SK-N-SH treated with all-trans-retinoic acid at 6 μM for 48 hours (cell line): ENCODE measurements around the gene GPATCH2L.

Experiments
- ATAC-seq: fragments of 200-7000 bp; cut with Tn5 transposase; 3 replicates; pipeline ENCODE4 v1.9.1; 2020; ENCODE audit warnings: mild to moderate bottlenecking, moderate library complexity
- ARNTL ChIP-seq: fragments of 450-650 bp; formaldehyde crosslinking; IDR thresholded peaks from 2 replicates; pipeline ENCODE4 v1.5.0; 2020; ENCODE audit warnings: low read depth, mild to moderate bottlenecking, moderate library complexity, borderline replicate concordance
- BACH2 ChIP-seq: fragments of 250-450 bp; sonication (Bioruptor Pico); IDR thresholded peaks from 2 replicates; pipeline ENCODE4 v1.9.0; 2021; ENCODE audit warnings: mild to moderate bottlenecking, borderline replicate concordance
- CSDC2 ChIP-seq: fragments of 250-450 bp; sonication (Bioruptor Pico); IDR thresholded peaks from 2 replicates; pipeline ENCODE4 v1.5.0; 2020; ENCODE audit warnings: mild to moderate bottlenecking, moderate library complexity
- ESRRG ChIP-seq: fragments of 250-450 bp; sonication (Bioruptor Pico); IDR thresholded peaks from 2 replicates; pipeline ENCODE4 v1.6.1; 2021; ENCODE audit warnings: mild to moderate bottlenecking
- GLIS3 ChIP-seq: fragments of 250-450 bp; sonication (Bioruptor Pico); IDR thresholded peaks from 2 replicates; pipeline ENCODE4 v1.5.0; 2020; ENCODE audit warnings: mild to moderate bottlenecking, moderate library complexity
- ISL1 ChIP-seq: fragments of 250-450 bp; sonication (Bioruptor Pico); IDR thresholded peaks from 2 replicates; pipeline ENCODE4 v2.1.2; 2022; ENCODE audit warnings: mild to moderate bottlenecking, moderate library complexity
- OSR1 ChIP-seq: fragments of 250-450 bp; sonication (Bioruptor Pico); IDR thresholded peaks from 2 replicates; pipeline ENCODE4 v1.8.0; 2022; ENCODE audit warnings: moderate library complexity, mild to moderate bottlenecking, inconsistent platforms
- PPARA ChIP-seq: fragments of 250-450 bp; sonication (Bioruptor Pico); IDR thresholded peaks from 2 replicates; pipeline ENCODE4 v1.5.0; 2020; ENCODE audit warnings: mild to moderate bottlenecking, borderline replicate concordance
- RARB ChIP-seq: fragments of 250-450 bp; sonication (Bioruptor Pico); IDR thresholded peaks from 2 replicates; pipeline ENCODE4 v1.8.0; 2021; ENCODE audit warnings: mild to moderate bottlenecking, moderate library complexity
- SNAI2 ChIP-seq: fragments of 250-450 bp; sonication (Bioruptor Pico); IDR thresholded peaks from 2 replicates; pipeline ENCODE4 v1.5.0; 2020; ENCODE audit warnings: mild to moderate bottlenecking, moderate library complexity
- TCF4 ChIP-seq: fragments of 250-450 bp; sonication (Bioruptor Pico); IDR thresholded peaks from 2 replicates; pipeline ENCODE4 v1.8.0; 2021; ENCODE audit warnings: mild to moderate bottlenecking, moderate library complexity, borderline replicate concordance
- TOX ChIP-seq: fragments of 250-450 bp; sonication (Bioruptor Pico); IDR thresholded peaks from 2 replicates; pipeline ENCODE4 v1.8.0; 2021; ENCODE audit warnings: mild to moderate bottlenecking, moderate library complexity, borderline replicate concordance
- ZC3H10 ChIP-seq: fragments of 250-450 bp; sonication (Bioruptor Pico); IDR thresholded peaks from 2 replicates; pipeline ENCODE4 v1.5.1; 2021; ENCODE audit warnings: mild to moderate bottlenecking, moderate library complexity
- ZFP3 ChIP-seq: fragments of 250-450 bp; sonication (Bioruptor Pico); IDR thresholded peaks from 2 replicates; pipeline ENCODE4 v1.5.0; 2020; ENCODE audit warnings: mild to moderate bottlenecking, moderate library complexity
- ZFP30 ChIP-seq: fragments of 450-650 bp; formaldehyde crosslinking; IDR thresholded peaks from 2 replicates; pipeline ENCODE4 v1.5.0; 2022; ENCODE audit warnings: mild to moderate bottlenecking, moderate library complexity
- ZNF565 ChIP-seq: fragments of 450-650 bp; formaldehyde crosslinking; conservative IDR thresholded peaks from 2 replicates; pipeline ENCODE4 v1.5.0; 2020; ENCODE audit warnings: low read depth, mild to moderate bottlenecking, moderate library complexity
- ZNF70 ChIP-seq: fragments of 450-650 bp; formaldehyde crosslinking; IDR thresholded peaks from 2 replicates; pipeline ENCODE4 v1.5.0; 2020; ENCODE audit warnings: mild to moderate bottlenecking, moderate library complexity
- ZNF8 ChIP-seq: fragments of 450-650 bp; formaldehyde crosslinking; IDR thresholded peaks from 2 replicates; pipeline ENCODE4 v1.5.0; 2020; ENCODE audit warnings: mild to moderate bottlenecking, moderate library complexity
- TF ChIP-seq, protein P1 (sequence below): fragments of 250-450 bp; sonication (Bioruptor Pico); IDR thresholded peaks from 2 replicates; pipeline ENCODE4 v1.5.1; 2020; ENCODE audit warnings: low read depth, mild to moderate bottlenecking, moderate library complexity
- TF ChIP-seq, protein P2 (sequence below): fragments of 250-450 bp; sonication (Bioruptor Pico); IDR thresholded peaks from 2 replicates; pipeline ENCODE4 v1.5.0; 2020; ENCODE audit warnings: mild to moderate bottlenecking, moderate library complexity
- TF ChIP-seq, protein P3 (sequence below): fragments of 250-450 bp; sonication (Bioruptor Pico); IDR thresholded peaks from 2 replicates; pipeline ENCODE4 v1.8.0; 2021; ENCODE audit warnings: low read depth, mild to moderate bottlenecking, moderate library complexity, borderline replicate concordance

GPATCH2L gene

DNA sequence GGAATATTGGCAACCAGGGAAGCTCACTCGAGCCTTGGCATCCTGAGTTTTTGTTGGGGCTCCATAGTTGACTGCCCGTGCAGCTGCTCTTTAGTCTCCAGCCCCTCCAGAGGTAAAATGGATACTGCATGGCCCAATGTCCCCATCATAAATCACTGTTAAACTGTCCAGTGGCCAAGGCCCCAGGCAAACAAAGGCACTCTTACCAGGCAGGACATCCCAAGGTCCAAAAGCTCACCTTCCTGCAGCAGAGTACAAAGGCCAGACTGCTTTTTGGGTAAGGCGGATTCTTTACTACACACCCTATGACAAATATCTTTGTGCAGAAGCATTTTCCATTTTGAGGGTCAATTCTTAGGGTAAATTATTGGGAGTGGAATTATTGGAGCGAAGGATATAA is 81.1 kb downstream of the GPATCH2L start:
- TF ChIP-seq, protein P1, sequence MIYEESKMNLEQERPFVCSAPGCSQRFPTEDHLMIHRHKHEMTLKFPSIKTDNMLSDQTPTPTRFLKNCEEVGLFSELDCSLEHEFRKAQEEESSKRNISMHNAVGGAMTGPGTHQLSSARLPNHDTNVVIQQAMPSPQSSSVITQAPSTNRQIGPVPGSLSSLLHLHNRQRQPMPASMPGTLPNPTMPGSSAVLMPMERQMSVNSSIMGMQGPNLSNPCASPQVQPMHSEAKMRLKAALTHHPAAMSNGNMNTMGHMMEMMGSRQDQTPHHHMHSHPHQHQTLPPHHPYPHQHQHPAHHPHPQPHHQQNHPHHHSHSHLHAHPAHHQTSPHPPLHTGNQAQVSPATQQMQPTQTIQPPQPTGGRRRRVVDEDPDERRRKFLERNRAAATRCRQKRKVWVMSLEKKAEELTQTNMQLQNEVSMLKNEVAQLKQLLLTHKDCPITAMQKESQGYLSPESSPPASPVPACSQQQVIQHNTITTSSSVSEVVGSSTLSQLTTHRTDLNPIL (CRISPR knock-in tag): no peak
- TF ChIP-seq GLIS3 (CRISPR knock-in tag) (no peak), OSR1 (CRISPR knock-in tag) (no peak), ZNF70 (CRISPR knock-in tag) (no peak), CSDC2 (no peak), ZC3H10 (CRISPR knock-in tag) (no peak)
- ATAC-seq: no peak

DNA sequence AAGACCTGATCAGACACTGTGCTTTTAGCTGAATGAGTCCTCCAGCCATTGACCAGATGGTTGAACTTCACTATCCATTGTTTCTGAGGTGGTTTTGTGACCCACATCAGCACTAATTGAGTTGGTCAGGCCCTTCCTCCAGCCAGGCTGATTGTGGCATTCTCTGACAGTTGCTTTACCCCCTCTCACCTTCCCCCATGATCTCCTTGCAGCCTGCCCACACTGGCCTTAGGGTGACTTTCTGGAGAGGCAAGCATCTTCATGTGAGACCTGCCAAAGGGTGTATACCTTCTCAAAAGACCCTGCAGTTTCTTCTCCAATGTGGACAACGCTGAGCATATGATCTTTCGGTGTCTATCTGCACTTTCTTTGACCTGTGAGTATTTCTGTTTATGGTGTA is 83.9 kb downstream of the GPATCH2L start:
- TF ChIP-seq ZFP30 (CRISPR knock-in tag) (no peak), OSR1 (CRISPR knock-in tag) (no peak), TOX (CRISPR knock-in tag) (no peak), ISL1 (CRISPR knock-in tag) (no peak), BACH2 (CRISPR knock-in tag) (no peak), RARB (CRISPR knock-in tag) (no peak), ZNF8 (CRISPR knock-in tag) (no peak), CSDC2 (no peak), GLIS3 (CRISPR knock-in tag) (no peak), ARNTL (CRISPR knock-in tag) (no peak), PPARA (no peak), TCF4 (CRISPR knock-in tag) (no peak), SNAI2 (CRISPR knock-in tag) (no peak)
- TF ChIP-seq, protein P1 (CRISPR knock-in tag): no peak
- no peak for ATAC-seq

DNA sequence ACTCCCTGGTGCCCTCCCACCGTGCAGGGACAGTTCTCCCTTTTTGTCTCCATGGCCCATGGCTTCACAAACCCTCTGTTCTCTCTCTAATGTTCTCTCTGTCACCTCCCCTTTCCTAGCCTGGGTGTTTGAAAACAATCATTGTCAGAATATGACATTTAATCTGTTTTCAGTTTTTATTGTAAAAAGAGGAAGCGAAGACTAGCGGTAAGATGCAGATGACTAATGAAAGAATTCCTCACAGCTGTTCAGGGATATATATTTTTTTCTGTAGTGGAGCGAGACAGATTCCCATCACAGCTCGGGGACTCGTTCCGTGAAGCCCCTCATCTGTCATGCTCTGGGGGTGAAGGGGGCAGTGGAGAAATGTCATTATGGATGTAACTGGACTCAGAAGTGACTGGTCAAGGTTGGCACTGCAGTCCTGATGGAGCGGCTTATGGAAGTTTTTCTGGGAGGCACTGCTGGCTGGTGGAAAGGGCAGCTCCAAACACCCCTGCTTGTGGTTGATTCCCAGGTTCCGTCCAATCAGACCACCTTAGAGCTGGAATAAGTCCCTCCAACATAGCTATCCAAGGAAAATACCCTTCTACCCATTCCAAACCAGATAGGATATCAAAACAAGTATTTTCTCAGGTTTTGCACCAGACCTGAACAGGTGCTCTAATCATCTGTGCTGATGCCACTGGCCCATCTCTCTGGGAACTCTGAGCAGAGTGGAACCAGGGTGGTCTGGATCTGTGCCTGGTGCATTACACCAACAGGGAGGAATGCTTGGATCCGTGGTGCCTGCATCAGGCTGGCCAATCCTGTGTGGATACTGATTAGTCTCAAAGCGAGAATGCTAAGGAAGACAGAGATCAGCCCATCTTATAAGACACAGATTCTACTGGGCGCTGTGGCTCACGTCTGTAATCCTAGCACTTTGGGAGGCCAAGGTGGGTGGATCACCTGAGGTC is 84.7 kb downstream of the GPATCH2L start:
- no peak for ATAC-seq

DNA sequence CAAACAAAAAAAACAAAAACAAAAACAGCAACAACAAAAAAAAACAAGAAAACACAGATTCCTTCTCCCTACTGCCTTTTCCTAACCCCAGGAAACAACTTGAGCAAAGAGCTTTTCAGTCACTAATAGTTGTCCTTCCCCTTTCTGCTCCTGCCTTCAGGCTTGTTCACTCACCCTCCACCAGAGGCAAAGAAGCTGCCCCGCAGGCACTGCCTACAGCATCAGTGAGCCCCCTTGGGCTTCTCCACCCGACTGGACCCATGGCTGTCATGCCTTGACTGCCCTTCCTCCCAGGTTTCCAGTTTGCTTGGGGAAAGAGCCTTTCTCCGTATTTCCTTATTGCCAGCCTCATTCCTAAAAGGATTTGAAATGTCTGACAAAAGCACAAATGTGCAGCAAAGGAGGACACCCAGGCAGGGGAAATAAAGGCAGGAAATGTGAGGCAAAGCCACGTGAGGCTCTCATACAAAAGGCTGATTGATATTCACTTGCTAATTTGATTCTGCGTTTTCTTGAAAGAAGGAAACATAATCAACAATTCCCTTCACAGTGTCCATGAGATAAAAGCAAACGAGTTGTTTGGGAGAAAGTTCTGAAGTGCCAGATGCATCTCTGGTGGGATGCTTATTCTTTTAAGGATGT is 85.7 kb downstream of the GPATCH2L start:
- no peak for ATAC-seq
- TF ChIP-seq BACH2 (CRISPR knock-in tag) (no peak), PPARA (no peak), SNAI2 (CRISPR knock-in tag) (no peak), ARNTL (CRISPR knock-in tag) (no peak), ZFP3 (no peak), GLIS3 (CRISPR knock-in tag) (no peak), ZNF565 (CRISPR knock-in tag) (no peak), TOX (CRISPR knock-in tag) (no peak)

More for the DNA sequence above, 84.7 kb downstream of the GPATCH2L start:
- no peak for TF ChIP-seq ZNF565 (CRISPR knock-in tag)
- TF ChIP-seq ISL1 (CRISPR knock-in tag): no peak
- no peak for TF ChIP-seq TOX (CRISPR knock-in tag)
- TF ChIP-seq OSR1 (CRISPR knock-in tag): no peak
- TF ChIP-seq BACH2 (CRISPR knock-in tag): no peak

DNA sequence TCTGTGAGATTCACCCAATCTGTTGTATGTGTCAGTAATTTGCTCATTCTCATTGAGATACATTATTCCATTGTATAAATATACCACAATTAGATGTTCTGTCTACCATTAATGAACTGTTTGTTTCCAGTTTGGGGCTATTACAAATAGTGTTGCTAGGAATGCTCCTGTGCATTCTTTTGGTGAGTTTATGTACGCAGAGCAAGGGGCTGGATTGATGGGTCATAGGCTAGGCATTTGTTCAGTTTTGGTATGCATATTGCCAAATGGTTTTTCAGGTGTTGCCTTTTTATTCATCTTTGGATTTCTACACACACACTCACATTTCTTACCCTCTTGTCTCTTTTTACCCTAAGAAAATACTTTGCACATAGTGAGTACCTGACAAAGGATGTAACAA is 93.4 kb downstream of the GPATCH2L start:
- ATAC-seq: no peak
- no peak for TF ChIP-seq CSDC2
- TF ChIP-seq TCF4 (CRISPR knock-in tag): no peak
- no peak for TF ChIP-seq ZNF8 (CRISPR knock-in tag)
- TF ChIP-seq ZNF70 (CRISPR knock-in tag): no peak
- TF ChIP-seq PPARA: no peak
- no peak for TF ChIP-seq ZC3H10 (CRISPR knock-in tag)
- TF ChIP-seq BACH2 (CRISPR knock-in tag): no peak
- no peak for TF ChIP-seq ISL1 (CRISPR knock-in tag)
- TF ChIP-seq, protein P1 (CRISPR knock-in tag): no peak
- TF ChIP-seq, protein P2, sequence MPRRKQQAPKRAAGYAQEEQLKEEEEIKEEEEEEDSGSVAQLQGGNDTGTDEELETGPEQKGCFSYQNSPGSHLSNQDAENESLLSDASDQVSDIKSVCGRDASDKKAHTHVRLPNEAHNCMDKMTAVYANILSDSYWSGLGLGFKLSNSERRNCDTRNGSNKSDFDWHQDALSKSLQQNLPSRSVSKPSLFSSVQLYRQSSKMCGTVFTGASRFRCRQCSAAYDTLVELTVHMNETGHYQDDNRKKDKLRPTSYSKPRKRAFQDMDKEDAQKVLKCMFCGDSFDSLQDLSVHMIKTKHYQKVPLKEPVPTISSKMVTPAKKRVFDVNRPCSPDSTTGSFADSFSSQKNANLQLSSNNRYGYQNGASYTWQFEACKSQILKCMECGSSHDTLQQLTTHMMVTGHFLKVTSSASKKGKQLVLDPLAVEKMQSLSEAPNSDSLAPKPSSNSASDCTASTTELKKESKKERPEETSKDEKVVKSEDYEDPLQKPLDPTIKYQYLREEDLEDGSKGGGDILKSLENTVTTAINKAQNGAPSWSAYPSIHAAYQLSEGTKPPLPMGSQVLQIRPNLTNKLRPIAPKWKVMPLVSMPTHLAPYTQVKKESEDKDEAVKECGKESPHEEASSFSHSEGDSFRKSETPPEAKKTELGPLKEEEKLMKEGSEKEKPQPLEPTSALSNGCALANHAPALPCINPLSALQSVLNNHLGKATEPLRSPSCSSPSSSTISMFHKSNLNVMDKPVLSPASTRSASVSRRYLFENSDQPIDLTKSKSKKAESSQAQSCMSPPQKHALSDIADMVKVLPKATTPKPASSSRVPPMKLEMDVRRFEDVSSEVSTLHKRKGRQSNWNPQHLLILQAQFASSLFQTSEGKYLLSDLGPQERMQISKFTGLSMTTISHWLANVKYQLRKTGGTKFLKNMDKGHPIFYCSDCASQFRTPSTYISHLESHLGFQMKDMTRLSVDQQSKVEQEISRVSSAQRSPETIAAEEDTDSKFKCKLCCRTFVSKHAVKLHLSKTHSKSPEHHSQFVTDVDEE (CRISPR knock-in tag): no peak
- TF ChIP-seq GLIS3 (CRISPR knock-in tag): no peak
- TF ChIP-seq ESRRG (CRISPR knock-in tag): no peak
- TF ChIP-seq, protein P3, sequence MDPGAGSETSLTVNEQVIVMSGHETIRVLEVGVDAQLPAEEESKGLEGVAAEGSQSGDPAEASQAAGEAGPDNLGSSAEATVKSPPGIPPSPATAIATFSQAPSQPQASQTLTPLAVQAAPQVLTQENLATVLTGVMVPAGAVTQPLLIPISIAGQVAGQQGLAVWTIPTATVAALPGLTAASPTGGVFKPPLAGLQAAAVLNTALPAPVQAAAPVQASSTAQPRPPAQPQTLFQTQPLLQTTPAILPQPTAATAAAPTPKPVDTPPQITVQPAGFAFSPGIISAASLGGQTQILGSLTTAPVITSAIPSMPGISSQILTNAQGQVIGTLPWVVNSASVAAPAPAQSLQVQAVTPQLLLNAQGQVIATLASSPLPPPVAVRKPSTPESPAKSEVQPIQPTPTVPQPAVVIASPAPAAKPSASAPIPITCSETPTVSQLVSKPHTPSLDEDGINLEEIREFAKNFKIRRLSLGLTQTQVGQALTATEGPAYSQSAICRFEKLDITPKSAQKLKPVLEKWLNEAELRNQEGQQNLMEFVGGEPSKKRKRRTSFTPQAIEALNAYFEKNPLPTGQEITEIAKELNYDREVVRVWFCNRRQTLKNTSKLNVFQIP: no peak
